GM12873 (cell line): ENCODE results near the gene NCOA7.

ENCODE experiments used
- TF ChIP-seq, protein P1 (sequence below): IDR thresholded peaks from 2 replicates; pipeline ENCODE4 v1.5.1; 2012; ENCODE audit warnings: low read depth, mild to moderate bottlenecking, moderate library complexity, low read length, control low read depth; ENCODE audit not compliant: insufficient read depth; ENCODE audit errors: missing control alignments

NCOA7 gene

DNA sequence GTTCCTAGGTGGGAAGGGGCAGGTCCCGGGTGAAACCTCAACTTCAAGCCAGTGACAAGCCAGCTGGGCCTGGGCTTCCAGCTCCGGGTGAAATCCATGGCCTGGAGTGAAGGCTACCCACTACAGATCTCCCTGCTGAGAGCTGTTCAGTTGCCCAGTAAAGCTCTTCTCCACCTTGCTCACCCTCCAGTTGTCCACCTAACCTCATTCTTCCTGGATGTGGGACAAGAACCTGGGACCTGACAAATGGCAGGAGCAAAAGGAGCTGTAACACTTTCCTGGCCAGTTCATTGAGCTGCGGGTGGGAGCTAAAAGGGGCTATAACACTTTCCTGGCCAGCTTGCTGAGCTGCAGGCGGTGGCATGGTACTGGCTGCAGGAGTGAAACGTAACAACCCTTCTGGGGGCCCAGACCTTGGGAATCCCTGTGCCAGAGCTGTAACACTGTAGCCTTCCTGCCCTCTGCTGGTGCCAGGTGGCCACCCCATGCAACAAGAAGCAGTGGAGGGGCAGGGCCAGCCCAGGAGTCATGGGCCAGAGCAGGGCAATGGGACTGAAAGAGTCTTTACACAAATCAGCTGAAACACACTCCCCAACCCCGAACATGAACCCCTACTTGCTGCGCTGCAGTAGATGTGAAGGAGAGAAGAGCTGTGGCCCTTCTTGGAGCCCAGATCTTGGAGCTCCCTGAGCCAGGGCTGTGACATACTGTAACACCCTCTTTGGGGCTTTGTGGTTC is 162.2 kb downstream of the NCOA7 start:
- TF ChIP-seq, protein P1, sequence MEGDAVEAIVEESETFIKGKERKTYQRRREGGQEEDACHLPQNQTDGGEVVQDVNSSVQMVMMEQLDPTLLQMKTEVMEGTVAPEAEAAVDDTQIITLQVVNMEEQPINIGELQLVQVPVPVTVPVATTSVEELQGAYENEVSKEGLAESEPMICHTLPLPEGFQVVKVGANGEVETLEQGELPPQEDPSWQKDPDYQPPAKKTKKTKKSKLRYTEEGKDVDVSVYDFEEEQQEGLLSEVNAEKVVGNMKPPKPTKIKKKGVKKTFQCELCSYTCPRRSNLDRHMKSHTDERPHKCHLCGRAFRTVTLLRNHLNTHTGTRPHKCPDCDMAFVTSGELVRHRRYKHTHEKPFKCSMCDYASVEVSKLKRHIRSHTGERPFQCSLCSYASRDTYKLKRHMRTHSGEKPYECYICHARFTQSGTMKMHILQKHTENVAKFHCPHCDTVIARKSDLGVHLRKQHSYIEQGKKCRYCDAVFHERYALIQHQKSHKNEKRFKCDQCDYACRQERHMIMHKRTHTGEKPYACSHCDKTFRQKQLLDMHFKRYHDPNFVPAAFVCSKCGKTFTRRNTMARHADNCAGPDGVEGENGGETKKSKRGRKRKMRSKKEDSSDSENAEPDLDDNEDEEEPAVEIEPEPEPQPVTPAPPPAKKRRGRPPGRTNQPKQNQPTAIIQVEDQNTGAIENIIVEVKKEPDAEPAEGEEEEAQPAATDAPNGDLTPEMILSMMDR = peak; percentile 58

DNA sequence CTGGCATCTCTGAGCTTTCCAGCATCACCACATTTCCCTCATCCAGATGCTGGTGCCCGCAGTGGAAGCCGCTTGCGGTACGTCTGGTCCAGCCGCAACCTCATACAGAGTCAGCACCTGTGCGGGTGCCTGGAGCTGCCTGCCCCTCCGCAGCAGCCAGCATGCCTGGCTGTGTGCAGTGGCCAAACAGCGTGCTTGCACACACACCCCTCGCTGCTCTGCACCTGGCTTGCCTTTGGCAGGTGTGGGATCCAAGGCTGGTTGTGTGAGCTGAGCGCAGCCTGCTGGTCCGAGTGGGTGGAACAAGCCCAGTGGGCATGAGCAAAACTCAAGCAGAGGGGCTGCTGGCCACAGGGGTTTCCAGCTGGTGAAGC is 162.7 kb downstream of the NCOA7 start:
- TF ChIP-seq, protein P1 = peak; percentile 22

DNA sequence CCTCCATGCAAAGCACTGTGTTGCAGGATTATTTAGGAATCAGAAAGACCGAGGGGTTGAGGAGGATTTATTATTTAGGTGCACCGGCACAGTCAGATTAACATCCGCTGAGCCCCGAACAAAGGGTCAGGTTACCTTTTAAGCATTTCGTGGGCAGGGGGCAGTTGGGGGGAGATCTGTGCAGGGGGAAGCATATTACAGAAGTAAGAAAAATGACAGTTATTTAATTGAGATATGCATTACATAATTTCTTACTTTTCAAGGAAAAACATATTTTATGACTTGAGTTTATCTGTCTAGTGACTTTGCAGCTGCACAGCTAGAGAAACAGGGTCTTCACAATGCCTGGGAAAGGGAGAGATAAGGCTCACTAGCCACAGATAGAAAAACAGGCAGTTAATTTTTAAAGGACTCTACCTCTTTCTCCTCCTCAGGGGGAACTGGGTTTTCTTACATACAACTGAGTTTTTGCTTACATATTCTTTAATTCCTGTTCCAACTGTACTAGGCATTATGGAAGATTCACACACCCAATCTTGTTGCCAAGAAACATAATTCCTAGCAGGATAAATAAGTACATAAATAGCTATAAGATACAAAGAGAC is 164.1 kb downstream of the NCOA7 start:
- TF ChIP-seq, protein P1 = no peak

DNA sequence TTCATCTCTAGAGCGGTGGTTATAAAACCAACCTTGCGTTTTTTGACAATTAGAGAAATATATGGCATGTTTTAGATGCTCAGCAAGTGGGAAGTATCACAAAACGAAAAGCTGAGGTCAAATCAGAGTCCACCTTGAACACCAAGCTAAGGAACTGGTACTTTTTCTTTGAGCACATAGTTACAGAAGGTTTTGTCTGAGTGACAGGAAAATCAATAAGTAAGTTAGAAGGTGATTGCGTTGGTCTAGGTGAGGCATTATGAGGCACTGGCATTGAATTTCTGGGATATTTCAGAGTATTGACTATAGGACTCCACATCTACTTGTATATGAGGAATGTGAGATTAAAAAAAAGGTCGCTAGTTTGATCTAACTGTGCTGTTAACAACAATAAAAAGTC is 165.2 kb downstream of the NCOA7 start:
- TF ChIP-seq, protein P1 = no peak

DNA sequence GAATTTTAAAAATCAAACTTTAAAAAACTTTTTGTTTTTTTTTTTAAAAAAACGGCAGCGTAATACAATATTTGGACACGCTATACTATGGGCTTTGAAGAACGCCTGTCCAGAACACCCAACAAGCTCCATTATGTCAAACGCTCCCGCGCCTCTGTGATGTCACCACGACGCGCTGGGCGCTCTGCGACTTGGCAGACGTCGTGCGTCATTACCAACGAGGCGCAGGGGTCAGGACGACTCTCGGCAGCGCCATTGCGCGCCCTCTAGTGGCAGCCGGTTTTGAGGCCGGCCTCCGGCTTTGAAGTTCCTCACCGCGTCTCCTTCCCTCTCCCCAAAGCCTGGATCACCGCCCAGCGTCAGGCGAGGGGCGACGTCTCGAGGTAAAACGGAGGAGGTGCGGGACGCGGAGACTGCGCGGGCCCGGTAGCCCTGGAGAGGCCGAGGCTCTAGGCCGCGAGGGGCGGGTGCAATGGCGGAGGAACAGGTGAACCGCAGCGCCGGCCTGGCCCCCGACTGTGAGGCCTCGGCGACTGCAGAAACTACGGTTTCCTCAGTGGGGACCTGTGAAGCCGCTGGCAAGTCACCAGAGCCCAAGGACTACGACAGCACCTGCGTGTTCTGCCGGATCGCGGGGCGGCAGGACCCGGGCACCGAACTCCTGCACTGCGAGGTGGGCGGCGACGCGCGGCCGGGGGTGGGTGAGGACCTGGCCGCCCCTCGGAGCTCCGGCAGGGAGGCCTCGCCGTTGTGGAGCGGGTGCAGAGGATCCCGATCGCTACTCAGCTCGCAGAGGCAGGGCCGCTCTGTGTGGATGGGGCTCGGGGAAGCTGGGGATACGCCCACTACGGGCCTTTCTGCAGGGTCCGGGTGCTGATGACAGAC is 166.0 kb downstream of the NCOA7 start, which contains the start of gene HINT3:
Gene HINT3, plus strand, starts transcription at position 265 of the 885 bp plus-strand sequence. Its CDS starts 208 bp downstream, at position 473.
- TF ChIP-seq, protein P1 = peak; percentile 98

DNA sequence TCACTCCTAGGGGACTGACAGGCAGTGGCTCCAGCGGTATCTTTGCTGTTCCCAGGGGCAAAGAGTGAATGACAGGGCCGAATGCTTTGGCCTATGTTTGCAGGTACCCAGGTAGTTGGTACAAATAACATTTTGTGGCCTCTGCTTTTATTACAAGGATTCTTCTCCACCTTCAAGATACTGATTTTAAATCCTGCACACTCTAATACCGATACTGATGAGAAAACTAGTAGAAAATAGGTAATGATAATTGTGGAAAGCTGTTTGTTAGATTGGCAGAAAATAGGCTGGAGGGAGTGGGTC is 166.6 kb downstream of the NCOA7 start:
- TF ChIP-seq, protein P1 = no peak

DNA sequence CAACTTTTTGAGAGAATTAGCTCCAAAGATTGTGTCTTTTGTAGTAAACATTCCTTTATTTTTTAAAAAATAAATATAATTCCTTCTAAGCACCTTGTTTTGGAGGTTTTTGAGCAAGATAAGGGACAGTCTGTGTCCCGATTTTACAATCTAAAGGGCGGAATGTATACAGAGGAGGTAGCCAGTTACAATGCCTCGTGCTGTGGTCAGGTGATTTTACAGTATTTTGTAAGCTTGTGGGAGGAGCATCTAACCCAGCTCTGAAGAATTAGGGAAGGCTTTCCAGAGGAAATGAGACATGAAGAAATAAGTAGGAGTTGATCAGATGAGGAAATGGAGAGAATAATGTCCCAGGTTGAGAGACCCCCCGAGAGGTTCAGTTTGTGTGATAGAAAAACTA is 167.1 kb downstream of the NCOA7 start:
- TF ChIP-seq, protein P1 = no peak
